Bronchial epithelial cell (primary cell): ENCODE data around the gene MTLN. TPM values are rescaled to one million over a fixed set of nuclear protein-coding genes. Genes with fewer than 3 reads are reported as not detected.
"Not testable (repeated sequence)": the region's sequence is repeated elsewhere in the genome, so short reads cannot be mapped to it uniquely, and the experiment has no call there.

Source experiments
- DNase-seq: peaks from one replicate; pipeline ENCODE4 v3.0.0-alpha.2; 2010; ENCODE audit warnings: low read depth
- FAIRE-seq: peaks from 2 replicates; lab custom pipeline; 2011; peaks lifted over from hg19 to GRCh38; lab: Jason Lieb, UNC
- H3K27me3 ChIP-seq: 2 replicates; pipeline ENCODE4 v1.5.1; 2011; ENCODE audit warnings: low read length; ENCODE audit not compliant: control insufficient read depth, insufficient read depth
- H3K36me3 ChIP-seq: 2 replicates; pipeline ENCODE4 v1.5.1; 2011; ENCODE audit warnings: low read length; ENCODE audit not compliant: control insufficient read depth, insufficient read depth
- H3K4me3 ChIP-seq: 2 replicates; pipeline ENCODE4 v1.5.1; 2011; ENCODE audit warnings: mild to moderate bottlenecking, low read depth, low read length, control low read depth
- total RNA-seq: library from RNA; depleted of rRNA; stranded (reverse); fragments of >200 nt; gene quantifications from 2 replicates; pipeline ENCODE4 v1.2.1, GENCODE V29; 2014
- TF ChIP-seq, protein P1 (sequence below): IDR thresholded peaks from 2 replicates; pipeline ENCODE4 v1.5.1; 2011; ENCODE audit warnings: mild to moderate bottlenecking, moderate library complexity, low read length, control low read depth, inconsistent platforms; ENCODE audit not compliant: insufficient read depth, severe bottlenecking

Gene MTLN
- 43.7 and 99.5 TPM in 2 replicates for total RNA-seq

- Histone ChIP-seq H3K4me3 (peak within 1 kb of the TSS; percentile 66), H3K36me3 (no peaks in the 10 kb centered on the region), H3K27me3 (no peaks in the 10 kb centered on the region)
- FAIRE-seq (no peak), DNase-seq (peak; percentile 61)
- TF ChIP-seq, protein P1, sequence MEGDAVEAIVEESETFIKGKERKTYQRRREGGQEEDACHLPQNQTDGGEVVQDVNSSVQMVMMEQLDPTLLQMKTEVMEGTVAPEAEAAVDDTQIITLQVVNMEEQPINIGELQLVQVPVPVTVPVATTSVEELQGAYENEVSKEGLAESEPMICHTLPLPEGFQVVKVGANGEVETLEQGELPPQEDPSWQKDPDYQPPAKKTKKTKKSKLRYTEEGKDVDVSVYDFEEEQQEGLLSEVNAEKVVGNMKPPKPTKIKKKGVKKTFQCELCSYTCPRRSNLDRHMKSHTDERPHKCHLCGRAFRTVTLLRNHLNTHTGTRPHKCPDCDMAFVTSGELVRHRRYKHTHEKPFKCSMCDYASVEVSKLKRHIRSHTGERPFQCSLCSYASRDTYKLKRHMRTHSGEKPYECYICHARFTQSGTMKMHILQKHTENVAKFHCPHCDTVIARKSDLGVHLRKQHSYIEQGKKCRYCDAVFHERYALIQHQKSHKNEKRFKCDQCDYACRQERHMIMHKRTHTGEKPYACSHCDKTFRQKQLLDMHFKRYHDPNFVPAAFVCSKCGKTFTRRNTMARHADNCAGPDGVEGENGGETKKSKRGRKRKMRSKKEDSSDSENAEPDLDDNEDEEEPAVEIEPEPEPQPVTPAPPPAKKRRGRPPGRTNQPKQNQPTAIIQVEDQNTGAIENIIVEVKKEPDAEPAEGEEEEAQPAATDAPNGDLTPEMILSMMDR, result no peak
Measured at GRCh38 chr2:110211938-110212858, at the start of gene MTLN. MTLN (minus strand) TSS chr2:110212547; CDS start chr2:110212525, 22 bp downstream.

DNA sequence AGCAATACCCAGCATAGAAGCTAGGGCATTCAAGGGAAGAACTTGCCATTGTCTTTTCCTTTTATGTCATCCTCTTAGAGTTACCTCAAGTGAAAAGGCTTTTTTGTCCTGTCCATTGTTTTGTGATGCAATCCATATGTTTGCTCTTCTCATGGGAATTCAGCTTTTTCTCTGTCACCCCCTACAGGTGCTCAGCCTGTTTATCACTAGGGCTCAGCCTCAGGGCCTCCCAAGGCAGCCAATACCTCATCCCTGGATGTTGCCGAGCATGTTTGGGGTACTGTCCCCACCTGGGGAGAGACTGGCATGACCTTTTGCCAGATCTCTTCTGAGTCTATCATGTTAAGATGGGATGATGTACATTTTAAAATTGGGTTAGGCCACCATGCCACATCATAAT lies 49.6 kb upstream of the MTLN start:
- not testable (repeated sequence) for DNase-seq, FAIRE-seq, H3K36me3 ChIP-seq, H3K4me3 ChIP-seq, H3K27me3 ChIP-seq

GRCh38 chr2:110248081-110248795 lies 35.9 kb upstream of the MTLN start:
- FAIRE-seq, H3K36me3 ChIP-seq, H3K4me3 ChIP-seq, H3K27me3 ChIP-seq, DNase-seq: not testable (repeated sequence)

- not testable (repeated sequence) for DNase-seq, FAIRE-seq, H3K27me3 ChIP-seq, H3K36me3 ChIP-seq, H3K4me3 ChIP-seq
Measured at GRCh38 chr2:110245488-110246435, 33.4 kb upstream of the MTLN start.

DNA sequence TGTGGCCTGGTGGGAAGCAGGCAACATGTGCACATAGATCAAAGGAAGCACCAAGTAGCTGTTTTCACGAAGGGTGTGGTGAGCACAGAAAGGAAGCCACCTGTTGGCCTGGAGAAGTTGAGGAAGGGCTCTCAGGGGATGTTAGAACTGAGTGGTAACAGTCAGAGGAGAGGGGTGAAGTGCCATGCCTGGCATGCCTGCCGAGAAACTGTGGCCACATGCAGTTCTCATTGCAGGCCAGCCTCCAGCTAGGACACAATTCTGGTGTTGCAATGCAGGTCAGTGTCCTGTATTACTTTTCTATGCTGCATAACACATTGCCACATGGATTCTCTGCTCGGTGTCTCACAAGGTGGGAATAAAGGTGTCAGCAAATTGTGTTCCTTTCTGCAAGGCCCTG lies 30.9 kb upstream of the MTLN start:
- not testable (repeated sequence) for H3K27me3 ChIP-seq, H3K4me3 ChIP-seq, DNase-seq, FAIRE-seq, H3K36me3 ChIP-seq

- not testable (repeated sequence) for H3K4me3 ChIP-seq, FAIRE-seq, H3K27me3 ChIP-seq, DNase-seq, H3K36me3 ChIP-seq
Measured at GRCh38 chr2:110234514-110234913, 22.2 kb upstream of the MTLN start.

DNA sequence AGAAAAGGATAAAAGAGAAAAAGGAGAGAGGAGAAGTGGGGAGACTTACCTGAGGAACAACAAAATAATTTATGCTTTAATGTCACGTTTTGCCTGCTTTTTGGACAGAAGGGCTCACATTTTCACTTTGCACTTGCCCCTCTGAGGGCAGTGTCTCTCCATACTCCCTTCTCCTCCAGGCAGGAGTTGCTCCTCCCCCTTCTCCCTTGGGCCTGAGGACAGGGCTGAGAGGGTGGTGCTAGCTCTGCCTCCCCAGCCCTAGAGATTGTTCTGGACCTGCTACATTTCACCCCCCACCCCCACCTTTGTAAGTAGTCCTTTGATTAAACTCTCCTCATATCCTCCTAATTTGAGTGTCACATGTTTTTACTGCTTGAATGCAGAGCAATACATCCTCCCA lies 17.5 kb upstream of the MTLN start:
- H3K36me3 ChIP-seq, H3K4me3 ChIP-seq, DNase-seq, H3K27me3 ChIP-seq, FAIRE-seq: not testable (repeated sequence)

- H3K27me3 ChIP-seq, H3K4me3 ChIP-seq, H3K36me3 ChIP-seq, FAIRE-seq: not testable (repeated sequence)
- DNase-seq, result peak; percentile 69
Measured at GRCh38 chr2:110222626-110223025, 10.3 kb upstream of the MTLN start.
